GM19193 (cell line): Measurements from ENCODE around the gene CRTC3.
A peak's percentile ranks its signal among the peaks of the same experiment; 100 is the strongest.

Experiments used
- POLR2A ChIP-seq: IDR thresholded peaks from 4 replicates; pipeline ENCODE4 v1.6.1; 2011; ENCODE audit not compliant: insufficient read depth, insufficient read length; ENCODE audit errors: extremely low read depth

The CRTC3 gene

DNA sequence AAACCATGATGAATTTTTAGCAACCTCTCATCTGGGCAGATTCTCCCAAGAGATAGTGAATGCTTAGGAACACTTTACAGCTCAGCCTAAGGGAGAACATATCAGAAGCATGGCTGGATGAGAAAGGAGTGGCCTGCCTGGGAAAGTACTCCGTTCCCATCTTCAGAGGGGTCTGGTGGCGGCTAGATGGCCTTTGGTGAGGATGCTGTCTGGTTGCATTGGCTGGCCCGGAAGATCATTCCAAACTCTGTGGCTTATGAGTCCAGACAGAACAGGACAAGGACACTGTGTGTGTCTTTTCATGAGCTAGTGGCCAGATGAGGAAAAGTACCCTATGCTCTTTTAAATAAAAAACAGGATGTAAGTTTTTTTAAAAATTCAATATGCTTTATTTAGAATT lies 51.2 kb downstream of the CRTC3 start:
- no peak for TF ChIP-seq POLR2A

GRCh38 chr15:90581771-90582352 lies 52.1 kb downstream of the CRTC3 start:
- no peak for TF ChIP-seq POLR2A

- no peak for TF ChIP-seq POLR2A
Measured at GRCh38 chr15:90582553-90582952, 52.8 kb downstream of the CRTC3 start.

DNA sequence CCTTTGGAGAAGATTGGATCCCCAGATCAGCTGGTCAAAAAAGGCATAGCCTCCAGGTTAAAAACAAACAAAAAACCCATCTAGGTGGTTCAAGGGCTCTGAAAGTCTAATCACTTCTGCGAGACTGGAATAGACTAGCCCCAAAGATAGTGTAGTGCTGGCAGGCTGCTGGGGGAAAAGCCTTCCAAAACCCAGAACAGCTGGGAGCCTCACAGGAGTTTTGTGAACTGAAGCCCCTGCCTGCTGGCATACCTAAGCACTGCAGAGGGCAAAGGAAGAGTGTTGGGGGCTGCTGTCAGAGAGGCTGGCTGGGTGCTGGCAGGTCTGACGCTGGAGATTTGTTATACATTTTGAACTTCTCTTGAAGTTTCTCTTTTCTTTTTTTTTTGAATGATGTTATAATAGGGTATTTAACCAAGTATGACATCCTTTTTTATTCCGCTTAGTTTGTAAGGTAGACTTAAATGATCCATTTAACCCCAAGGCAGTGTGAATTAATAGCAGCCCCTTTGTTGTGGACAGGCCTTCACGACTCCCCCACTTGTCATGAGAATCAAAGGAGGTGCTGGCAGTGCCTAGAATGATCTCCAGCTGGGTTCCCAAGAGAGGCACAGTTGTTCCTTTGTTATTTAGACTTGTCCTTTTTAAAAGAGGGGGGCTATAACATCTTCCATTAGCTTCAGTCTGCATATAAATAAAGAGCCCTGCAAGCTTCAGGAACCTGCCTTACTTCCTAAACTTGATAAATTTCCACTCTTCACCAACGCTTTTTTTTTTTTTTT lies 53.9 kb downstream of the CRTC3 start:
- no peak for TF ChIP-seq POLR2A

DNA sequence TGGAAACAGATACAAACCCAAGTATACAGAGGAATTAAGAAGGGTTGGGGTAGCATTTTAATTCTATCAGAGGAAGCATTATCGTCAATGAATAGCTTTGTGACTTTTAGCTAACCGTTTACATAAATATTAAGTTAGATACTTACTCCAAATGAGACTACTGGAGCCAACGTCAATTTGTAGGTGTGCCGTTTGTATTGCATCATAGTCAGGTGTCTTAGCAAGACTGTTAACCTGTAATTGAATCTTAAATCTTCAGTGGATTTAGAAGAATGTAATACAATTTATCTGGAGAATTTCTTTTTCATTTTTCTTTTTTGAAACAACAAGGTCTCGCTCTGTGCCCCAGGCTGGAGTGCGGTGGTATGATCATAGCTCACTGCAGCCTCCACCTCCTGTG lies 55.1 kb downstream of the CRTC3 start:
- TF ChIP-seq POLR2A = no peak

DNA sequence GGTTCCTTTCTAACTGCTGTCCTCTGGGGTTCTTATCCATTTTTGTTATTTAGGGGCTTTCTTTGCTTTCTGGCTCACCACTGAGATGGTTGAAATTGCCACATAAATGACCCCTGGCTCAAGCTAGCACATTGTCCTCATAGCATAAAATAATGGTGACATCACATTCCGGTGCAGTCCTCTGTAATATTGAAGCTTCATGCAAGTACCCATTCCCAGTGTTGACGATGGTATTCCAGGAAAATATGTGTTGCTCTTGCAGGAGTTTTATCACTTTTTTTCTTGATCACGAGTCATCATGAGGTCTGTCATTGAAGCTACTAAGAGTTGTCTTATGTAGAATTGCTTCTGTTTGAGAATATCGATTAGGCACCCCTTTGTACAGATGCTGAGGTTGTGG lies 56.1 kb downstream of the CRTC3 start:
- TF ChIP-seq POLR2A = no peak

GRCh38 chr15:90586948-90587347 lies 57.2 kb downstream of the CRTC3 start:
- TF ChIP-seq POLR2A = no peak

DNA sequence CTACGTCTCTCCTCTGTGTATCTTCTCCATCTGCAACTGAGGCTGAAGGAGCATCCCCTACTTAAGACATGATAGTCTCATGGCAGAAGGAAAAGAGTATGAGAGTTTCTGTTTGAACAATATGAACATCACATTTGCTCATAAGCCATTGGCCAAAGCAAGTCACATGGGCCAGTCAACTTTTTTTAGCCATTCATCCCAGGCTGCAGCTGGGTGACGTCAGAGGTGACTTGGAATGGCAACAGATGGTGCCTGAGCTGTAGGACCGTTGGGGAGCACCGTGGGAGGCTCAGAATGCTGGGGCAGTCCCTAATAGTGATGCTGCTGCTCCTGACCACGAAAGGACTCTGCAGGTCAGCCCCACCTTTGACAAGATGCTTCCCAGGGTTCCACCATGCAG lies 58.7 kb downstream of the CRTC3 start:
- TF ChIP-seq POLR2A = no peak

DNA sequence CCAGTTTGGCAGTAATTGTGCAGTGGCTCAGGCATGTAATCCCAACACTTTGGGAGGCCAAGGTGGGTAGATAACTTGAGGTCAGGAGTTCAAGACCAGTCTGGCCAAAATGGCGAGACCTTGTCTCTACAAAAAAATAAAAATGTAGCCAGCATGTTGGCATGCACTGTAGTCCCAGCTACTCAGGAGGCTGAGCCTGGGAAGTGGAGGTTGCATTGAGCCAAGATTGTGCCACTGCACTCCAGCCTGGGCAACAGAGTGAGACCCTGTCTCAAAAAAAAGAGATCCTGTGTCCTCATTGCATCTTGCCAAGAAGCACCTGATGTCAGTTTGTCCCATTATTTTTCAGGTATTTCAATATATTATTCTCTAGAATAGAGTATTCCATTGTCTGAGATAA lies 61.8 kb downstream of the CRTC3 start:
- TF ChIP-seq POLR2A = no peak

DNA sequence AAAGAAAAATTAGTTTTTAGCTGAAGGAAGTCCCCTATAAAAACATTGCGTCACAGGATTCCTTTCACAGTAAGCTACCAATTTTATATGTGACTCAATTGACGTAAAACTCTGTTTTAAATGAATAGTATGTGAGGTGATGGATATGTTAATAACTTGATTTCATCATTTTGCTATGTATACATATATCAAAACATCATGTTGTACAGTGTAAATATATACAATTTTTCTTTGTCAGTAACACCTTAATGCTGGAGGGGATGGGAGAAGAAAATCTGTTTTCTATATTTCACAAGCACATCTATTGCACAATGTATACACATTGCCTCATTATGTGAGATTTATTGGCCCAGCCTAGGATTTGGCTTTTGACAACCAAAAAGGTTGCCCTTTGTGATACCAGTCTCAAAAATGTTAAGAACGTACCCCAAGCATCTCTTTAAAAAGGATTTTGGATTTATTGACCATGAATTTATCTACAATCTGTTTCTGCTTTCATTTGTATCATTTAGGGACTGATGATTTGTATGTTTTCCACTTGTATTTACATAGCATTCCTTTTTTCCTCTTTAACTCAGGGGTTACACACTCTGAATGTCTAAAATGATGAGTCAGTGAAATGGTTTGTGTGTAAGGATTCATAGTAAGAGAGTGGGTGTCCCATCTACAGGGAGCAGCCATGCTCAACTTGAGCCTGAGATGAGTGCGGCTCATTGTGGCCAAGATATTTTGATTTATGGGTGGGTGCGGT lies 62.6 kb downstream of the CRTC3 start:
- TF ChIP-seq POLR2A = no peak

- TF ChIP-seq POLR2A = no peak
Measured at GRCh38 chr15:90593499-90594158, 63.9 kb downstream of the CRTC3 start.

DNA sequence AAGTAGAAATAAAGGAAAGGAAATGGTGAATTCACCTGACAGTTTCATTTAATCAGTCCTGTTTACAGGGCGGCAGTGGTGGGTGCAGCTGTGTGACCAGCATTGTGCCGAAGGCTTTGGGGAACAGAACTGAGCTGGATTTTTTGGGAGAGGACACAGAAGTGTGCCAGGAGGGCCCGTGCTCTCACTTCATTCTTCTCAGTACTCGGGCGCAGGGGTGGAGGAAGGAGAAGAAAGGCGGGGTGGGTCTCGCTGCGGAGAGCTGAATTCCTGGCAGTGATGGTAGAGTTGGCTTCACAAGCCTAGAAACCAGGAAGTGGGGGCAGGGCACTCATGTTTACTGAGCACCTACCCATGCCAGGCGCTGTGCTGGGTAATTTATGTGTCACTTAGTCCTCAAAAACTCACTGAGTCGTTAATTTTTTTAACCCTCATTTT lies 64.6 kb downstream of the CRTC3 start:
- TF ChIP-seq POLR2A = peak; percentile 40

- no peak for TF ChIP-seq POLR2A
Measured at GRCh38 chr15:90595763-90596155, 66.0 kb downstream of the CRTC3 start.

DNA sequence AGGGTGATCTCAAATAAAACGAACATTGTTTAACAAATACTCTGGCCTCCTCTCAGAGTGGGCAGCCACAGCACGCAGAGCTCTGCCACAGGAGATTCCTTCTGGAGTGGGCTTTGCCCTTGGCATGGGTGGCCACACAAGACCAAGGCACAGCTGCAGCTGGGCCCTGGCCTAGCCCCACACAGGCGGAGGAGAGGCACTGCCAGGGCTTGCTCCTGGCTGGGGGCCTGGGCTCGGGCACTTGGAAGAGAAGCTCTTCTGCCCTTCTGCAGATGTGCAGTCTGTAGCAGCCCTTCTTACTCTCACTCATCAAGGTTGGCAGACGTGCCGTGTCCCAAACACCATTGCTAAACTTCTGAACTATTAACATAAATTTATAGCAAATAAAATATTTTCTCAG lies 67.2 kb downstream of the CRTC3 start:
- no peak for TF ChIP-seq POLR2A

DNA sequence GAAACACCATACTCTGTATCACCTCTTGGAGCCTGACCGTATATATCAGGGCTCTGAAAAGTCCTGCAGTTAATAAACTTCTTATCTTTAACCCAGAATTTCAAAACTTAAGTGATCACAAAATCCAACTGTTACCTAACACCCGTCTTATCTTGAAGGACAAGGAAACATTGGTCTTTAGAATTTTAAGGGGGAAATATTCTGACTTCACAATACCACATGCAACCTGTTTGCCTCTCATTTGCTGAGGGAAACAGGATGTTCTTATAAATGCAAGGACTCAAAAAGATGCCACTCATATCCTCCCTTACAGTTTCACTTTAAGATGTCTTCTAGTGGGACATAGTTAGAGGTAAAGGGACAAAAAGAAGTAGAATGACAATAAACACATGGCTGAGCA lies 67.9 kb downstream of the CRTC3 start:
- no peak for TF ChIP-seq POLR2A
